GM12875 (cell line): ENCODE measurements around the gene ANO5.

Source experiments
- H3K4me3 ChIP-seq: one replicate; pipeline ENCODE4 v1.5.1; 2011; ENCODE audit warnings: low read depth, low read length, control low read depth
- TF ChIP-seq, protein P1 (sequence below): IDR thresholded peaks from 2 replicates; pipeline ENCODE4 v1.5.1; 2011; ENCODE audit warnings: low read depth, mild to moderate bottlenecking, control low read depth, inconsistent platforms, low read length, moderate library complexity, borderline replicate concordance; ENCODE audit not compliant: insufficient read depth

ANO5 gene

DNA sequence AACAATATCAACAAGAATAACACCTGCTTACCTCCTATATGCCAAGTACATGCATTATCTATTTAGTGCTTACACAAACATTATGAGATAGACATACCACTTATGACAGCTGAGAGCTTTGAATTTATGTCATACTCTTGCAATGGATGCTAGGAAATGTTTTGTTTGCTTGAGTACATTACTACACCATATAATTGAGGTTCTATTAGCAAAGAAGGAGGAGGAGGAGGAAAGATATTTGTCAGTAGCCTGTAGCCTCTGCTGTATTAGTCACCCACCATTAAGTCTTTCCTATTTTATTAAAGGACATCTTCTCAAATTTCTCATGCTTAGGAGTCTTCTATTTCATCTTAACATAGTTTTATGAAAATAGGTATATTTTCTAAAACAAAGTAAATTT is 6.4 kb downstream of the ANO5 start:
- TF ChIP-seq, protein P1, sequence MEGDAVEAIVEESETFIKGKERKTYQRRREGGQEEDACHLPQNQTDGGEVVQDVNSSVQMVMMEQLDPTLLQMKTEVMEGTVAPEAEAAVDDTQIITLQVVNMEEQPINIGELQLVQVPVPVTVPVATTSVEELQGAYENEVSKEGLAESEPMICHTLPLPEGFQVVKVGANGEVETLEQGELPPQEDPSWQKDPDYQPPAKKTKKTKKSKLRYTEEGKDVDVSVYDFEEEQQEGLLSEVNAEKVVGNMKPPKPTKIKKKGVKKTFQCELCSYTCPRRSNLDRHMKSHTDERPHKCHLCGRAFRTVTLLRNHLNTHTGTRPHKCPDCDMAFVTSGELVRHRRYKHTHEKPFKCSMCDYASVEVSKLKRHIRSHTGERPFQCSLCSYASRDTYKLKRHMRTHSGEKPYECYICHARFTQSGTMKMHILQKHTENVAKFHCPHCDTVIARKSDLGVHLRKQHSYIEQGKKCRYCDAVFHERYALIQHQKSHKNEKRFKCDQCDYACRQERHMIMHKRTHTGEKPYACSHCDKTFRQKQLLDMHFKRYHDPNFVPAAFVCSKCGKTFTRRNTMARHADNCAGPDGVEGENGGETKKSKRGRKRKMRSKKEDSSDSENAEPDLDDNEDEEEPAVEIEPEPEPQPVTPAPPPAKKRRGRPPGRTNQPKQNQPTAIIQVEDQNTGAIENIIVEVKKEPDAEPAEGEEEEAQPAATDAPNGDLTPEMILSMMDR, result no peak
- no peak overlapping the region for H3K4me3 ChIP-seq

DNA sequence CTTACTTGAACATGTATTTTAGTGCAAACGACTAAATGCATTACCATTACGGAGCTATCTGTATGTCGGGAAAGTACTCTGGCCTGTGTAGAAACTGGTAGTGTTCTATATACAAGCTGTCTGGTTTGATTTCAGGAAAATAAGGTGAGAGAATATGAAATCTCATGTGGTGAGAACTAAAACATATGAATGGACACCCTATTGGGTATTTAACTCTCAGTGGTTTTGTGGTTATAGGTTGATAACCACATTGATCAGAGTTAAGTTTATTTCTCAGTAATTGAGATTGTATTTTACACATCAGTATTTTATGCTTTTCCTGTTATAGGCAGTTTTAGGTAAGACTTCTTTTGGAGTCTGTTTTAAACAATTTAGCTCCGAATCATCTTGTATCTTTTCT is 10.4 kb downstream of the ANO5 start:
- TF ChIP-seq, protein P1, result no peak
- H3K4me3 ChIP-seq, result no peak overlapping the region

DNA sequence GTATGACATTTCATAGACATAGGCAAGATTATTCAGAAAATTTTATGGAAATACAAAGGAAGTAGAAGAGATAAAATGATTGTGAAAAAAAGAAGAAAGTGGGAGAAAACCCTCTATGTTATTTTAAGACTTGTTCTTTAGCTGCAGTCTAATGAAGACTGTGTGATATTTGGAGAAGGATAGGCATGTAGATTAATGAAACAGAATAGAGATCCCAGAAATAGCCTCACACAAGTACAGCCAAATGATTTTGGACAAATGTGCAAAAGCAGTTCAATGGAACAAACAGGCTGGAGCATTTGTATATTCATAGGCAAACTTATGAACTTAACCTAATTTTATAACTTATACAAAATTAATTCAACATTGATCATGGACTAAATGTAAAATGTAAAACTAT is 14.3 kb downstream of the ANO5 start:
- H3K4me3 ChIP-seq, result no peak overlapping the region
- TF ChIP-seq, protein P1, result no peak

DNA sequence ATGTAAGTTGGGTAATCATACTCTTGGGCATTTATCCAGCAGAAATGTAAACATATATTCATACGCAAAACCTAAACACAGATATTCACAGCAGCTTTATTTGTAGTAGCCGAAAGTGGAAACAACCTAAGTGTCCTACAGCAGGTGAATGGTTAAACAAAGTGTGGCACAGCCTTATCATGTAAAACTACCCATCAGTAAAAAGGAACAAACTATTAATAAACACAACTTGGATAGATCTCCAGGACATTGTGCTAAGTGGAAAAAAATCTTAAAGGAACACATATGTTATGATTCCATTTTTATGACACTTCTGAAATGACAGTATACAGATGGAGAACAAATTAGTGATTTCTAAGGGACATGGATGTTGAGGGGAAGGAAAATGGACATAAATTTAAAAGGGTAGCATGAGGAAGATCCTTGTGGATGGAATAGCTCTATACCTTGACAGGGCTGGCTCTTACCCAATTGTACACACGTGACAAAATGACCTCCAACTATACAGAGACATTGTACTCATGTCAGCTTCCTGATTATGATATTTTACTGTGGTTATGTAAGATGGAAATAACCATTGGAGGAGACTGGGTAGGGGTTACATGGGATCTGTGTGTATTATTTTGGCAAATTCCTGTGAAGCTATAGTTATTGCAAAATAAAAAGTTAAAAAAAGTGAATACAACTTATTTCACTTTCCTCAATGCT is 15.4 kb downstream of the ANO5 start:
- H3K4me3 ChIP-seq, result no peak overlapping the region
- TF ChIP-seq, protein P1, result no peak

DNA sequence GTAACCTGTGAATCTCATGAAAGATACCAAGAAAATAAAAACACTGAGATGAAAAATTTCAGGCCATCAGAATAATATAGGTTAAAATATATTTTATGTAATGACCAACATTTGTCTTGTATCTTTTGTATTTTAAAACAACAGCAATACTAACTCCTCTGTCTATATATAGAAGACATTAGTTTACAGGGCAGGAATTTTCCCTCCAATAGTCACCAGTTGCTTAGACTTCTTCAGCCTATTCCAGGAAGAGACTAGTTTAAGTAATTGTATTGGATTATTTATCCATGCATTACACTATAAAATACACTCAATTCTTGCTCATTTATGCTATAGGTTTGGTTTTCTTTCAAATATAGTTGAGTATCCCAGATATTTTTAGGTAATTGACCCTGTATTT is 24.1 kb downstream of the ANO5 start:
- TF ChIP-seq, protein P1, result no peak
- H3K4me3 ChIP-seq, result no peak overlapping the region

DNA sequence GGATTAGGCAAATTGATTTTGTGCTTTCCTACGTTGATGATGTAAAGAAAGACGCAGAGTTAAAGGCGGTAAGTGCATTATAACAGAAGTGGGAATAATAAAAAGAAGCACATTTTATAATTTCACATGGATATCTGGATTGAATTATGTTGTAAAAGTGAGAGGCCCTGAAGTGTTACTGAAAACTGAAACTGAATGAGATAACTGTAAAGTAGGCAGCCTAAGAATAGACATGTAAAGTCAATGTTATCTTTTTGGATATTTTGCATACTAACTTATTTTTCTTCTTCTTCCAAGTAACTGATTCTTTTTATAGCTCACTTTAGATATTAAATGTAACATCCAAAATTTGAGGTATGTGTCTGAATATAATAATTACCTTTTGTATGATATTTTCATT is 28.3 kb downstream of the ANO5 start:
- H3K4me3 ChIP-seq, result no peak overlapping the region
- TF ChIP-seq, protein P1, result no peak

DNA sequence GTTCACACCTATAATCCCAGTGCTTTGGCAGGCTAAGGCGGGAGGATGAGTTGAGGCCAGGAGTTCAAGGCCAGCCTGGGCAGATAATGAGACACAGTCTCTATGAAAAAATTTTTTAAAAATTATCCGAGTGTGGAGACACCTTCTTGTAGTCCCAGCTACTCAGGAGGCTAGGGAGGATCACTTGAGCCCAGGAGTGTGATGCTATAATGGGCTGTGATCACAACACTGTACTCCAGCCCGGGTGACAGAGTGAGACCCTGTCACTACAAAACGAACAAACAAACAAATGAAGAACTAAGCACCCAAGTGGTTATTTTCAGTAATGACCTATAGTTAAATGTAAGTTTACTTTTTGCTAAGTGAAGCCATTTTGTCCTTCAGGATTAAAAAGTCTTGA is 32.3 kb downstream of the ANO5 start:
- no peak overlapping the region for H3K4me3 ChIP-seq
- TF ChIP-seq, protein P1, result no peak
